22Rv1 (cell line): ENCODE results near the gene SANBR.
"Not testable (repeated sequence)": the region's sequence is repeated elsewhere in the genome, so short reads cannot be mapped to it uniquely, and the experiment has no call there.

ENCODE experiments used
- H3K27ac ChIP-seq: fragments of 450-650 bp; 2 replicates; pipeline ENCODE4 v1.5.1; 2017
- CTCF ChIP-seq: fragments of 450-650 bp; IDR thresholded peaks from 2 replicates; pipeline ENCODE4 v1.5.1; 2017; ENCODE audit warnings: mild to moderate bottlenecking
- ZFX ChIP-seq: fragments of 450-650 bp; IDR thresholded peaks from 2 replicates; pipeline ENCODE4 v1.6.1; 2017; ENCODE audit warnings: antibody characterized with exemption, borderline replicate concordance

SANBR gene

GRCh38 chr2:61018798-61019197 is 46.9 kb upstream of the SANBR start:
- peak overlapping the region; percentile 99 for H3K27ac ChIP-seq
- no peak for TF ChIP-seq CTCF
- TF ChIP-seq ZFX: no peak

- no peak for TF ChIP-seq ZFX
- no peak for TF ChIP-seq CTCF
- no peak overlapping the region for H3K27ac ChIP-seq
Measured at GRCh38 chr2:61021228-61021660, 44.4 kb upstream of the SANBR start.

- TF ChIP-seq ZFX: no peak
- TF ChIP-seq CTCF: no peak
- no peak overlapping the region for H3K27ac ChIP-seq
Measured at GRCh38 chr2:61023670-61024069, 42.0 kb upstream of the SANBR start.

GRCh38 chr2:61029533-61029932 is 36.1 kb upstream of the SANBR start:
- TF ChIP-seq CTCF (no peak), ZFX (no peak)

GRCh38 chr2:61034592-61034991 is 31.1 kb upstream of the SANBR start:
- H3K27ac ChIP-seq: not testable (repeated sequence)

More at GRCh38 chr2:61029533-61029932, 36.1 kb upstream of the SANBR start:
- H3K27ac ChIP-seq: no peak overlapping the region

GRCh38 chr2:61036643-61037042 is 29.0 kb upstream of the SANBR start:
- H3K27ac ChIP-seq: not testable (repeated sequence)

- TF ChIP-seq ZFX (no peak), CTCF (no peak)
- H3K27ac ChIP-seq: no peak overlapping the region
Measured at GRCh38 chr2:61042807-61043206, 22.9 kb upstream of the SANBR start.

GRCh38 chr2:61044636-61045035 is 21.0 kb upstream of the SANBR start:
- H3K27ac ChIP-seq: no peak overlapping the region
- TF ChIP-seq ZFX (no peak), CTCF (no peak)

GRCh38 chr2:61045226-61045625 is 20.4 kb upstream of the SANBR start:
- no peak for TF ChIP-seq ZFX
- no peak for TF ChIP-seq CTCF
- no peak overlapping the region for H3K27ac ChIP-seq
